GM19023 (cell line): ENCODE measurements around the gene TRIM49B.
"Not testable (repeated sequence)": the region's sequence is repeated elsewhere in the genome, so short reads cannot be mapped to it uniquely, and the experiment has no call there.

Experiments
- ATAC-seq: cut with Tn5 transposase; IDR thresholded peaks from one replicate; pipeline ENCODE4 v1.9.1; 2021; ENCODE audit warnings: mild to moderate bottlenecking, moderate library complexity; ENCODE audit not compliant: unreplicated experiment

The TRIM49B gene

DNA sequence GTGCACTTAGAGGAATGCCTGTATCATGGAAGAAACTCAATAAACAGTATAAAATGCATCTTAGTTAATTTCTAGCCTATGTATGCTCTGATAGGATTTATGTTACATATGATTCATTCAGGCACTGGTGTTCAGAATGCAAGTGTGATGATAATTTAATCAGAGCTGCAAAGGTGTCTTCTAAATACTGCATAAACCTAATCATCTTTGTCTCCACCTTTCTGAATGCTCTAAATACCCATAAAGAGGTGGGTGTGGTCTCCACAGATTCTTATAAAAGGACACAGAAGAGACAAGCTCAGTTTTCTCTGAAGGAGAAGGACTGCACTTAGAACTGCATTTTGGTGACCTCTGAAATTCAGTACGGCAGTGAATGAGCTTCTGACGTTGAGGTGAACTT, at the start of gene TRIM49B:
Gene TRIM49B (plus strand): TSS at position 301 of the 400 bp plus-strand sequence. CDS start 2,777 bp downstream, outside the sequence.
- not testable (repeated sequence) for ATAC-seq

GRCh38 chr11:48983785-48984184, 44.8 kb upstream of the TRIM49B start, which contains the start of gene TRIM51G:
TRIM51G (minus strand) TSS chr11:48983885; CDS start chr11:48981695, 2,190 bp downstream.
- ATAC-seq: not testable (repeated sequence)

- ATAC-seq: not testable (repeated sequence)
Measured at GRCh38 chr11:49048229-49048628, 19.6 kb downstream of the TRIM49B start.

DNA sequence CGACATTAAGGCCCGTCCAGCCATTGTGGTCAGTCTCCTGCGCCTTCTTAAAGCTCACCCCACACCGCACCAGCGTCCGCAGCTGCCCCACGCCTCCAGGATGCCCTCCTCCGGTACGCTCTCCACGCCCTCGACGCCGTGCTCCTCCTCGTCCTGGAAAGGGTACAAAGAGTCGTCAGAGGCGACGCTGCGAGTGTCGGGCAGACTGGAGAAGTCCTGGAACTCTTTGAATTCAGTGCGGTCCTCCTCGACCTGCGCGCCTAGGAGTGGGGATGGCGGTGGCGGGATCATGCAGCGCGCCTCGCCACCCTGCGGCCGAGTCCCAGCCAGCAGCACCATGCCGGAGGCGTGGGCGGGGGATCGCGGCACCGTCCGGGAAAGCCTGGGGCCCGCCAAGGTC, 21.2 kb downstream of the TRIM49B start:
- ATAC-seq: not testable (repeated sequence)

DNA sequence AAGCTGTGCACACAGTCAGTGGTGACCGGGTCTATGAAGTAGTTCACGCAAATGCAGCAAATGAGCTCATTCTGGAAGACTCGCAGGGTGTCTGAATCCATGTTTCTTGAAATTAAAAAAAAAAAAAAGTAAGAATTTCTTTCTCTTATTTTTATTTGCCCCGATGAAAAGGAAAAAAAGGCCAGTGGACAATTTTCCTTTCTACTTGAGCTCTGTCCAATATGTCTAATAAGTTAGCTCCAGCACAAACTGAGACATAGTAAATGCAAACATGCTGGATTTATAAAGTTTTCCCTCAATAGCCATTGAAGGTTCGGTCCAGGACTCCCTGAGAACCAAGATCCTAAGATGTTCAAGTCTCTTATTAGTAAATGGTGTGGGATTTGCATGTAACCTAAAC, 30.4 kb downstream of the TRIM49B start, which contains the start of gene TRIM64C:
Gene TRIM64C (minus strand): TSS at position 101 of the 400 bp plus-strand sequence. CDS start 0 bp downstream, at position 101.
- ATAC-seq: not testable (repeated sequence)

- not testable (repeated sequence) for ATAC-seq
Measured at GRCh38 chr11:49069897-49070296, 41.3 kb downstream of the TRIM49B start.
